KMS-11 (cell line): ENCODE results near the gene BABAM2.

Experiments used
- H2AFZ ChIP-seq: fragments of 200-600 bp; sonication (generic); 2 replicates; pipeline ENCODE4 v1.6.1; 2016; ENCODE audit warnings: antibody characterized with exemption, mixed run types, low read depth
- H3K27ac ChIP-seq: fragments of 200-600 bp; sonication (generic); 2 replicates; pipeline ENCODE4 v1.6.1; 2016; ENCODE audit warnings: mild to moderate bottlenecking, mixed run types
- H3K27me3 ChIP-seq: fragments of 200-600 bp; sonication (generic); 2 replicates; pipeline ENCODE4 v1.6.1; 2017; ENCODE audit warnings: mild to moderate bottlenecking, low read depth, mixed run types, moderate library complexity; ENCODE audit not compliant: insufficient read depth
- H3K36me3 ChIP-seq: fragments of 200-600 bp; sonication (generic); 2 replicates; pipeline ENCODE4 v1.6.1; 2017; ENCODE audit warnings: mild to moderate bottlenecking, mixed run types; ENCODE audit not compliant: insufficient read depth
- H3K4me1 ChIP-seq: fragments of 200-600 bp; sonication (generic); 2 replicates; pipeline ENCODE4 v1.6.1; 2016; ENCODE audit warnings: mild to moderate bottlenecking, low read depth, mixed run types; ENCODE audit not compliant: poor library complexity, severe bottlenecking
- H3K4me2 ChIP-seq: fragments of 200-600 bp; sonication (generic); 2 replicates; pipeline ENCODE4 v1.7.0; 2016; ENCODE audit warnings: mild to moderate bottlenecking, mixed run types
- H3K4me3 ChIP-seq: fragments of 200-600 bp; sonication (generic); IDR thresholded peaks from 2 replicates; pipeline ENCODE4 v1.6.1; 2017; ENCODE audit warnings: low read depth, low read length, mixed read lengths; ENCODE audit not compliant: insufficient read depth
- H3K79me2 ChIP-seq: fragments of 200-600 bp; sonication (generic); 2 replicates; pipeline ENCODE4 v1.6.1; 2016; ENCODE audit warnings: low read depth, mixed run types; ENCODE audit not compliant: insufficient read depth
- H3K9ac ChIP-seq: fragments of 200-600 bp; sonication (generic); 2 replicates; pipeline ENCODE4 v1.6.1; 2016; ENCODE audit warnings: mild to moderate bottlenecking, mixed run types
- H4K20me1 ChIP-seq: fragments of 200-600 bp; sonication (generic); 2 replicates; pipeline ENCODE4 v1.6.1; 2016; ENCODE audit warnings: mild to moderate bottlenecking, mixed run types; ENCODE audit not compliant: insufficient read depth
- TF ChIP-seq, protein P1 (sequence below): fragments of 200-600 bp; sonication (generic); conservative IDR thresholded peaks from 2 replicates; pipeline ENCODE4 v1.6.1; 2017; ENCODE audit warnings: low read depth, mild to moderate bottlenecking, antibody characterized with exemption, low read length, moderate library complexity, mixed read lengths

Gene BABAM2

GRCh38 chr2:27932396-27932795 is 41.9 kb downstream of the BABAM2 start:
- H3K79me2 ChIP-seq: no peaks in the 10 kb centered on the region
- H3K4me1 ChIP-seq: no peaks in the 10 kb centered on the region
- H4K20me1 ChIP-seq: no peaks in the 10 kb centered on the region
- H3K9ac ChIP-seq: no peak overlapping the region
- TF ChIP-seq, protein P1, sequence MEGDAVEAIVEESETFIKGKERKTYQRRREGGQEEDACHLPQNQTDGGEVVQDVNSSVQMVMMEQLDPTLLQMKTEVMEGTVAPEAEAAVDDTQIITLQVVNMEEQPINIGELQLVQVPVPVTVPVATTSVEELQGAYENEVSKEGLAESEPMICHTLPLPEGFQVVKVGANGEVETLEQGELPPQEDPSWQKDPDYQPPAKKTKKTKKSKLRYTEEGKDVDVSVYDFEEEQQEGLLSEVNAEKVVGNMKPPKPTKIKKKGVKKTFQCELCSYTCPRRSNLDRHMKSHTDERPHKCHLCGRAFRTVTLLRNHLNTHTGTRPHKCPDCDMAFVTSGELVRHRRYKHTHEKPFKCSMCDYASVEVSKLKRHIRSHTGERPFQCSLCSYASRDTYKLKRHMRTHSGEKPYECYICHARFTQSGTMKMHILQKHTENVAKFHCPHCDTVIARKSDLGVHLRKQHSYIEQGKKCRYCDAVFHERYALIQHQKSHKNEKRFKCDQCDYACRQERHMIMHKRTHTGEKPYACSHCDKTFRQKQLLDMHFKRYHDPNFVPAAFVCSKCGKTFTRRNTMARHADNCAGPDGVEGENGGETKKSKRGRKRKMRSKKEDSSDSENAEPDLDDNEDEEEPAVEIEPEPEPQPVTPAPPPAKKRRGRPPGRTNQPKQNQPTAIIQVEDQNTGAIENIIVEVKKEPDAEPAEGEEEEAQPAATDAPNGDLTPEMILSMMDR: no peak
- no peaks in the 10 kb centered on the region for H3K27me3 ChIP-seq
- H3K4me2 ChIP-seq: no peak overlapping the region
- H2AFZ ChIP-seq: no peak overlapping the region
- H3K4me3 ChIP-seq: no peak overlapping the region
- H3K36me3 ChIP-seq: no peaks in the 10 kb centered on the region
- H3K27ac ChIP-seq: no peak overlapping the region

GRCh38 chr2:27935026-27935425 is 44.5 kb downstream of the BABAM2 start:
- Histone ChIP-seq H2AFZ (no peak overlapping the region), H3K4me1 (no peaks in the 10 kb centered on the region)

GRCh38 chr2:27940090-27940671 is 49.7 kb downstream of the BABAM2 start:
- H3K9ac ChIP-seq: no peak overlapping the region
- no peaks in the 10 kb centered on the region for H3K79me2 ChIP-seq
- H3K36me3 ChIP-seq: no peaks in the 10 kb centered on the region
- H3K4me1 ChIP-seq: no peaks in the 10 kb centered on the region
- no peak overlapping the region for H3K4me2 ChIP-seq
- H4K20me1 ChIP-seq: no peaks in the 10 kb centered on the region
- no peak overlapping the region for H2AFZ ChIP-seq
- H3K4me3 ChIP-seq: no peak overlapping the region
- TF ChIP-seq, protein P1: no peak
- no peak overlapping the region for H3K27ac ChIP-seq
- H3K27me3 ChIP-seq: no peaks in the 10 kb centered on the region

More at GRCh38 chr2:27935026-27935425, 44.5 kb downstream of the BABAM2 start:
- Histone ChIP-seq H3K4me2 (no peak overlapping the region), H3K36me3 (no peaks in the 10 kb centered on the region), H3K27me3 (no peaks in the 10 kb centered on the region), H4K20me1 (no peaks in the 10 kb centered on the region), H3K4me3 (no peak overlapping the region), H3K79me2 (no peaks in the 10 kb centered on the region), H3K9ac (no peak overlapping the region), H3K27ac (no peak overlapping the region)
- TF ChIP-seq, protein P1: no peak

DNA sequence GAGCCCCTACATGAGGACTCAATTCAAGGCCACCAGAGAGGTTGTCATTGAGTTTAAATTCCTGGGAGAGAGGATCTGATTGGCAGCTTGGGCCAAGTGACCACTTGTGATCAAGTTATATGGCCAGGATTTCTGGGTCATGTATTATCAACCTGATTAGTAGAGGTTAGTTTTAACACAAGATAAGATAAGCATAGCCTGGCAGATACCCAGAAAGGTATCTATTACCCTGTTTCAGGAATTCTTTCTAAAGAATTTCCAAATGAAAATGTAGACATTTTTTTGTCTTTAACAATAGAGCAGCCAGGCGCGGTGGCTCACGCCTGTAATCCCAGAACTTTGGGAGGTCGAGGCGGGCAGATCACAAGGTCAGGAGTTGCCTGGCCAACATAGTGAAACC is 50.5 kb downstream of the BABAM2 start:
- TF ChIP-seq, protein P1: no peak
- no peak overlapping the region for H3K4me2 ChIP-seq
- no peaks in the 10 kb centered on the region for H3K36me3 ChIP-seq
- no peaks in the 10 kb centered on the region for H4K20me1 ChIP-seq
- H3K27ac ChIP-seq: no peak overlapping the region
- H3K4me3 ChIP-seq: no peak overlapping the region
- no peaks in the 10 kb centered on the region for H3K4me1 ChIP-seq
- no peaks in the 10 kb centered on the region for H3K79me2 ChIP-seq
- H2AFZ ChIP-seq: no peak overlapping the region
- H3K27me3 ChIP-seq: no peaks in the 10 kb centered on the region
- H3K9ac ChIP-seq: no peak overlapping the region
